GM12873 (cell line): ENCODE data around the gene ANKRD13C.

Source experiments
- CTCF ChIP-seq: IDR thresholded peaks from 2 replicates; pipeline ENCODE4 v1.5.1; 2012; ENCODE audit warnings: low read depth, mild to moderate bottlenecking, moderate library complexity, low read length, control low read depth; ENCODE audit not compliant: insufficient read depth; ENCODE audit errors: missing control alignments

The ANKRD13C gene

GRCh38 chr1:70364439-70364838 is 9.9 kb upstream of the ANKRD13C start:
- TF ChIP-seq CTCF = no peak

GRCh38 chr1:70361727-70362398 is 7.3 kb upstream of the ANKRD13C start:
- TF ChIP-seq CTCF = no peak

GRCh38 chr1:70360321-70360720 is 5.8 kb upstream of the ANKRD13C start:
- no peak for TF ChIP-seq CTCF

- no peak for TF ChIP-seq CTCF
These were observed 4.5 kb upstream of the ANKRD13C start for GRCh38 chr1:70358921-70359564.

GRCh38 chr1:70355920-70356319 is 1.4 kb upstream of the ANKRD13C start:
- TF ChIP-seq CTCF = no peak

GRCh38 chr1:70355111-70355407 is 537 bp upstream of the ANKRD13C start:
- no peak for TF ChIP-seq CTCF

- TF ChIP-seq CTCF = no peak
These were observed 756 bp downstream of the ANKRD13C start for GRCh38 chr1:70353601-70354331.
